ENCODE results near the gene CELF4.

DNA sequence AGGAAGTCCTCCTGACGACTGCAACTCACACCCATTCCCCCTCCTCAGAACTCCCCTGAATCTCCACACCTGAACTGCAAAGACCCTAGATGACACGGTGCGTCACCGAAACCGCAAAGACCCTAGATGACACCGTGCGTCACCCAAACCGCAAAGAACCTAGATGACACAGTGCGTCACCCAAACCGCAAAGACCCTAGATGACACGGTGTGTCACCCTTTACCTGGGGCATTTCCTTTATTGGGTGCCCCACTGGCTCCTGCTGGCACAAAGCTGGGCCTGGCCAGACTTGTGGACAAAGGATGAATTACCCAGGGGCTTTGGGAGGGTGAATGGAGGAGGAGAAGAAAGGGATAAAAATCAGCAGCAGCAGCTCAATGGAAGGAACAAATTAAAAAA, 123.8 kb downstream of the CELF4 start:
- TF ChIP-seq, protein P1, sequence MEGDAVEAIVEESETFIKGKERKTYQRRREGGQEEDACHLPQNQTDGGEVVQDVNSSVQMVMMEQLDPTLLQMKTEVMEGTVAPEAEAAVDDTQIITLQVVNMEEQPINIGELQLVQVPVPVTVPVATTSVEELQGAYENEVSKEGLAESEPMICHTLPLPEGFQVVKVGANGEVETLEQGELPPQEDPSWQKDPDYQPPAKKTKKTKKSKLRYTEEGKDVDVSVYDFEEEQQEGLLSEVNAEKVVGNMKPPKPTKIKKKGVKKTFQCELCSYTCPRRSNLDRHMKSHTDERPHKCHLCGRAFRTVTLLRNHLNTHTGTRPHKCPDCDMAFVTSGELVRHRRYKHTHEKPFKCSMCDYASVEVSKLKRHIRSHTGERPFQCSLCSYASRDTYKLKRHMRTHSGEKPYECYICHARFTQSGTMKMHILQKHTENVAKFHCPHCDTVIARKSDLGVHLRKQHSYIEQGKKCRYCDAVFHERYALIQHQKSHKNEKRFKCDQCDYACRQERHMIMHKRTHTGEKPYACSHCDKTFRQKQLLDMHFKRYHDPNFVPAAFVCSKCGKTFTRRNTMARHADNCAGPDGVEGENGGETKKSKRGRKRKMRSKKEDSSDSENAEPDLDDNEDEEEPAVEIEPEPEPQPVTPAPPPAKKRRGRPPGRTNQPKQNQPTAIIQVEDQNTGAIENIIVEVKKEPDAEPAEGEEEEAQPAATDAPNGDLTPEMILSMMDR (IDR thresholded peaks at IDR 0.05 in 2 of 3, conservative IDR thresholded peaks at IDR 0.05 in 1 of 3; ENCODE audit: control insufficient read depth in 2 of 3, extremely low read depth in 1 of 3, insufficient read depth in 1 of 3, low read depth in 3 of 3, low read length in 3 of 3): no peak
- TF ChIP-seq SP1 (IDR thresholded peaks at IDR 0.05; ENCODE audit: low read depth, low read length) (no peak), IRF3 (IDR thresholded peaks at IDR 0.05) (no peak)

Data from GM12878 (cell line).